Brain microvascular endothelial cell (primary cell): ENCODE results near the gene FCN2.

Experiments used
- DNase-seq: peaks from one replicate; pipeline ENCODE4 v3.0.0-alpha.2; 2020
- H3K27ac ChIP-seq: fragments of 250-450 bp; sonication (Bioruptor Pico); 2 replicates; pipeline ENCODE4 v1.5.1; 2020; ENCODE audit warnings: mild to moderate bottlenecking, moderate library complexity
- H3K27me3 ChIP-seq: fragments of 250-450 bp; sonication (Bioruptor Pico); replicated peaks from 2 replicates; pipeline ENCODE4 v1.5.1; 2020; ENCODE audit warnings: mild to moderate bottlenecking
- H3K36me3 ChIP-seq: fragments of 250-450 bp; sonication (Bioruptor Pico); replicated peaks from 2 replicates; pipeline ENCODE4 v1.5.1; 2020; ENCODE audit warnings: mild to moderate bottlenecking
- H3K4me3 ChIP-seq: 2 replicates; pipeline ENCODE4 v1.5.1; 2011; ENCODE audit warnings: low read depth, mild to moderate bottlenecking, control low read depth, low read length, moderate library complexity
- CTCF ChIP-seq: IDR thresholded peaks from 2 replicates; pipeline ENCODE4 v1.5.1; 2011; ENCODE audit warnings: low read depth, mild to moderate bottlenecking, moderate library complexity, low read length, control low read depth, inconsistent platforms; ENCODE audit errors: missing control alignments
- in situ Hi-C: cut with HindIII; loops from 2 replicates; pipeline ENCODE4 v1.10.0; 2017; ENCODE audit warnings: low sequenced_read_pairs, low pct_ligation_motif_present

FCN2 gene

GRCh38 chr9:134863306-134863902, 17.2 kb upstream of the FCN2 start:
- Histone ChIP-seq H3K4me3 (no peak overlapping the region), H3K27me3 (no peaks in the 10 kb centered on the region), H3K27ac (no peak overlapping the region), H3K36me3 (no peaks in the 10 kb centered on the region)
- DNase-seq = no peak
- no peak for TF ChIP-seq CTCF
- in situ Hi-C loops = no loop called here

GRCh38 chr9:134863941-134864820, 16.4 kb upstream of the FCN2 start:
- Histone ChIP-seq H3K27ac (no peak overlapping the region), H3K27me3 (no peaks in the 10 kb centered on the region), H3K4me3 (no peak overlapping the region), H3K36me3 (no peaks in the 10 kb centered on the region)
- in situ Hi-C loops = no loop called here
- no peak for TF ChIP-seq CTCF
- DNase-seq = no peak

GRCh38 chr9:134864821-134865190, 15.8 kb upstream of the FCN2 start:
- no peak for DNase-seq
- H3K36me3 ChIP-seq = no peaks in the 10 kb centered on the region
- H3K27me3 ChIP-seq = no peaks in the 10 kb centered on the region
- no peak overlapping the region for H3K4me3 ChIP-seq
- in situ Hi-C loops = no loop called here
- H3K27ac ChIP-seq = no peak overlapping the region
- no peak for TF ChIP-seq CTCF

- Histone ChIP-seq H3K4me3 (no peak overlapping the region), H3K27me3 (no peaks in the 10 kb centered on the region), H3K27ac (no peak overlapping the region), H3K36me3 (no peaks in the 10 kb centered on the region)
- no peak for TF ChIP-seq CTCF
- in situ Hi-C loops = no loop called here
- no peak for DNase-seq
Measured at GRCh38 chr9:134867917-134868750, 12.5 kb upstream of the FCN2 start.

GRCh38 chr9:134868751-134869553, 11.7 kb upstream of the FCN2 start:
- no peak for TF ChIP-seq CTCF
- H3K36me3 ChIP-seq = no peaks in the 10 kb centered on the region
- H3K27me3 ChIP-seq = no peaks in the 10 kb centered on the region
- in situ Hi-C loops = no loop called here
- H3K4me3 ChIP-seq = no peak overlapping the region
- H3K27ac ChIP-seq = no peak overlapping the region
- DNase-seq = no peak
